ENCODE measurements around the gene ETV6. TPM values are rescaled to one million over a fixed set of nuclear protein-coding genes. Genes with fewer than 3 reads are reported as not detected.

Gene ETV6
- total RNA-seq, 2 experiments from 2014 or later = 17.1 to 19.3 TPM

DNA sequence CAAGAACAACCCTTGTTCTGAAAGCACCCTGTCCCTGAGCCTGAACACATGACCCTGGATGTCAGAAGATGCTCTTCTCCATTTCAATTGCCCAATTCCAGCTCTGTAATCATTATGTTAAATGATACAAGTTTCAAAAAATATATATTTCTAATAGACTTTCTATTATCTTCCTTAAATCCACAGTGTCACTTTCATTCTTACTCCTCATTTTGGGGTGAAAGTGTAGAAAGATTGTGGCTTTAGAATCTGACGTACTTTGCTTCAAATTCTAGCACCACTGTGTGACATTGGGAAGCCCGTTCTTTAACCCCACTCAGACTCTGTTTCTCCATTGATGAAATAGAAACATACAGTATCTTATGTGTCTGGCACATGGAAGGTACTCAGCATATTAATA, 83.2 kb downstream of the ETV6 start:
- intact Hi-C loops (cut with micrococcal nuclease; ENCODE audit: unreplicated experiment) = loop anchor here (5.0 kb wide), 2 partner anchors 80 to 160 kb away; no protein-coding TSS in a partner anchor
- POLR2A ChIA-PET = interaction anchor here (0.7 to 9.8 kb wide), 5 partner anchors 11 to 120 kb away, joined by 3 to 201 read pairs (median 9); no protein-coding TSS in a partner anchor
- H2AFZ ChIP-seq (ENCODE audit: low read length) = peak overlapping the region; percentile 11; the same call in 1 of the 2 replicates
- peaks cover 96% of the 10 kb centered on the region for H3K4me1 ChIP-seq (ENCODE audit: insufficient read depth, low read length, poor library complexity, severe bottlenecking)
- H4K20me1 ChIP-seq (ENCODE audit: insufficient read depth, low read length) = no peaks in the 10 kb centered on the region
- no peak for TF ChIP-seq EZH2phosphoT487 (IDR thresholded peaks at IDR 0.05; ENCODE audit: borderline replicate concordance, low read depth, low read length)
- TF ChIP-seq, protein P1, sequence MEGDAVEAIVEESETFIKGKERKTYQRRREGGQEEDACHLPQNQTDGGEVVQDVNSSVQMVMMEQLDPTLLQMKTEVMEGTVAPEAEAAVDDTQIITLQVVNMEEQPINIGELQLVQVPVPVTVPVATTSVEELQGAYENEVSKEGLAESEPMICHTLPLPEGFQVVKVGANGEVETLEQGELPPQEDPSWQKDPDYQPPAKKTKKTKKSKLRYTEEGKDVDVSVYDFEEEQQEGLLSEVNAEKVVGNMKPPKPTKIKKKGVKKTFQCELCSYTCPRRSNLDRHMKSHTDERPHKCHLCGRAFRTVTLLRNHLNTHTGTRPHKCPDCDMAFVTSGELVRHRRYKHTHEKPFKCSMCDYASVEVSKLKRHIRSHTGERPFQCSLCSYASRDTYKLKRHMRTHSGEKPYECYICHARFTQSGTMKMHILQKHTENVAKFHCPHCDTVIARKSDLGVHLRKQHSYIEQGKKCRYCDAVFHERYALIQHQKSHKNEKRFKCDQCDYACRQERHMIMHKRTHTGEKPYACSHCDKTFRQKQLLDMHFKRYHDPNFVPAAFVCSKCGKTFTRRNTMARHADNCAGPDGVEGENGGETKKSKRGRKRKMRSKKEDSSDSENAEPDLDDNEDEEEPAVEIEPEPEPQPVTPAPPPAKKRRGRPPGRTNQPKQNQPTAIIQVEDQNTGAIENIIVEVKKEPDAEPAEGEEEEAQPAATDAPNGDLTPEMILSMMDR (conservative IDR thresholded peaks at IDR 0.05; ENCODE audit: low read length) = no peak
- BruUV-seq (replicated peaks) = no TSS peak
- CTCF ChIA-PET (ENCODE audit: unreplicated experiment) = interaction anchor here (1.4 to 2.8 kb wide), 3 partner anchors 12 to 20 kb away, joined by 4 to 16 read pairs (median 9); no protein-coding TSS in a partner anchor
- H3K27ac ChIP-seq (ENCODE audit: low read depth, low read length, poor library complexity, severe bottlenecking) = peak overlapping the region; percentile 91
- no peak for DNase-seq (ENCODE audit: low spot score)
- peak overlapping the region; percentile 62 for H3K4me3 ChIP-seq (ENCODE audit: low read depth, low read length, poor library complexity, severe bottlenecking)
- no peaks in the 10 kb centered on the region; the same call in 1 of the 2 replicates for H3K36me3 ChIP-seq (ENCODE audit: insufficient read depth, low read length)
- H3K79me2 ChIP-seq (ENCODE audit: insufficient read depth, low read depth, low read length) = peaks cover 28% of the 10 kb centered on the region; the same call in 1 of the 2 replicates
- no peaks in the 10 kb centered on the region for H3K9me2 ChIP-seq (ENCODE audit: insufficient read depth, low read length)
- H3K9me3 ChIP-seq (ENCODE audit: low read length) = no peaks in the 10 kb centered on the region
- H3K4me2 ChIP-seq (ENCODE audit: low read length) = peak overlapping the region; percentile 78

DNA sequence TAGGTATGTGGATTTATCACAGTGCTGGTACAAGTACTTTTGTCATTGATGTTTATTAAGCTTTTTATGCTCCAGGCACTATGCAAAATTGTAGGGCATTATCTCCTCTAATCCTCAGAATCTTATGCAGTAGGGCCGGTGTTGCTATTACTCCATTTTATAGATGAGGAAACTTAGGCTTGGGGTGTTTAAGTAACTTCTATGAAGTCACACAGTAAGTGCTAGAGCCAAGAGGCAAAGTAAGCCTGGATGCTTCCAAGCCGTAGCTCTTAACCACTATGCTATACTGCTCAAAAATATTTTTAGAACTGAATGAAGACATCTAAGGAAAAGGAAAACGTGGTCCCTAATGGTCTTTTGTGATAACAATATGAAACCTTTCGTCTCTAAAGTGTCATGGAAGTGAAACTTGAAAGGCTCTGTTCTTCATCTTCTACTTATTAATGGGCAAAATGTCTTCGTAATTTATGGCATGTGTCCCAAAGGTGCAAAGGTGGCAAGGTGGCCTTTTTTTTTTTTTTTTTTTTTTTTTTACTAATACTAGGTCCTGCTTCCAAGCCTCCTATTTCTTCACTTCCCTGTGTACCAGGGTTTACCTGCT, 85.2 kb downstream of the ETV6 start:
- TF ChIP-seq, protein P1 (conservative IDR thresholded peaks at IDR 0.05; ENCODE audit: low read length) = no peak
- TF ChIP-seq EZH2phosphoT487 (IDR thresholded peaks at IDR 0.05; ENCODE audit: borderline replicate concordance, low read depth, low read length) = no peak
- Histone ChIP-seq H3K4me1 (ENCODE audit: insufficient read depth, low read length, poor library complexity, severe bottlenecking) (peaks cover 85% of the 10 kb centered on the region), H3K27ac (ENCODE audit: low read depth, low read length, poor library complexity, severe bottlenecking) (peak overlapping the region; percentile 26), H2AFZ (ENCODE audit: low read length) (no peak overlapping the region), H3K4me2 (ENCODE audit: low read length) (peak overlapping the region; percentile 22; the same call in 1 of the 2 replicates), H3K9me2 (ENCODE audit: insufficient read depth, low read length) (no peaks in the 10 kb centered on the region), H3K9me3 (ENCODE audit: low read length) (no peaks in the 10 kb centered on the region), H3K4me3 (ENCODE audit: low read depth, low read length, poor library complexity, severe bottlenecking) (no peak overlapping the region), H3K36me3 (ENCODE audit: insufficient read depth, low read length) (no peaks in the 10 kb centered on the region; the same call in 1 of the 2 replicates), H4K20me1 (ENCODE audit: insufficient read depth, low read length) (no peaks in the 10 kb centered on the region), H3K79me2 (ENCODE audit: insufficient read depth, low read depth, low read length) (peaks cover 23% of the 10 kb centered on the region; the same call in 1 of the 2 replicates)
- ChIA-PET POLR2A (interaction anchor here (0.7 to 1.4 kb wide), 7 partner anchors 10 to 1483 kb away, joined by 3 to 21 read pairs (median 4); no protein-coding TSS in a partner anchor), CTCF (ENCODE audit: unreplicated experiment) (interaction anchor here (0.6 kb wide), 1 partner anchor 126 kb away, joined by 3 read pairs; no protein-coding TSS in a partner anchor)
- BruUV-seq (replicated peaks) = no TSS peak
- DNase-seq (ENCODE audit: low spot score) = no peak
- intact Hi-C loops (cut with micrococcal nuclease; ENCODE audit: unreplicated experiment) = loop anchor here (5.0 kb wide), 2 partner anchors 78 to 158 kb away; no protein-coding TSS in a partner anchor
